HG03175 (cell line): Measurements from ENCODE around the gene PGAP1.

Source experiments
- ATAC-seq: cut with Tn5 transposase; IDR thresholded peaks from one replicate; pipeline ENCODE4 v1.9.1; 2021; ENCODE audit warnings: mild to moderate bottlenecking, moderate library complexity; ENCODE audit not compliant: unreplicated experiment

The PGAP1 gene

GRCh38 chr2:196900843-196901242 is 25.7 kb downstream of the PGAP1 start:
- ATAC-seq = no peak

- ATAC-seq = no peak
These were observed 26.5 kb downstream of the PGAP1 start for GRCh38 chr2:196899976-196900375.

GRCh38 chr2:196891136-196891535 is 35.4 kb downstream of the PGAP1 start:
- no peak for ATAC-seq

- ATAC-seq = no peak
These were observed 39.1 kb downstream of the PGAP1 start for GRCh38 chr2:196887431-196887830.

GRCh38 chr2:196884368-196884767 is 42.1 kb downstream of the PGAP1 start:
- no peak for ATAC-seq

- ATAC-seq = no peak
These were observed 50.1 kb downstream of the PGAP1 start for GRCh38 chr2:196876364-196876763.

GRCh38 chr2:196875414-196875813 is 51.1 kb downstream of the PGAP1 start:
- no peak for ATAC-seq

- no peak for ATAC-seq
These were observed 53.0 kb downstream of the PGAP1 start for GRCh38 chr2:196873511-196873910.

GRCh38 chr2:196854629-196855028 is 71.9 kb downstream of the PGAP1 start:
- no peak for ATAC-seq

GRCh38 chr2:196853301-196854087 is 73.0 kb downstream of the PGAP1 start:
- no peak for ATAC-seq

GRCh38 chr2:196851088-196851487 is 75.4 kb downstream of the PGAP1 start:
- ATAC-seq = no peak

- ATAC-seq = no peak
These were observed 76.6 kb downstream of the PGAP1 start for GRCh38 chr2:196849895-196850294.

GRCh38 chr2:196846295-196846694 is 80.2 kb downstream of the PGAP1 start:
- no peak for ATAC-seq

GRCh38 chr2:196845371-196845770 is 81.1 kb downstream of the PGAP1 start:
- no peak for ATAC-seq

GRCh38 chr2:196840171-196840570 is 86.3 kb downstream of the PGAP1 start:
- no peak for ATAC-seq

GRCh38 chr2:196839574-196839973 is 86.9 kb downstream of the PGAP1 start:
- no peak for ATAC-seq

- ATAC-seq = no peak
These were observed 90.1 kb downstream of the PGAP1 start for GRCh38 chr2:196836440-196836839.

GRCh38 chr2:196830701-196831100 is 95.8 kb downstream of the PGAP1 start:
- no peak for ATAC-seq

GRCh38 chr2:196827356-196827755 is 99.2 kb downstream of the PGAP1 start:
- ATAC-seq = no peak

- no peak for ATAC-seq
These were observed 102.6 kb downstream of the PGAP1 start for GRCh38 chr2:196823750-196824522.

- ATAC-seq = no peak
These were observed 105.3 kb downstream of the PGAP1 start for GRCh38 chr2:196821195-196821594.

GRCh38 chr2:196809260-196809659 is 117.2 kb downstream of the PGAP1 start, which contains the start of gene C2orf66:
C2orf66 (minus strand) TSS chr2:196809355; CDS start chr2:196809336, 19 bp downstream.
- ATAC-seq = no peak
